HG02840 (cell line): ENCODE data around the gene RHBDD2.
"Not testable (repeated sequence)": the region's sequence is repeated elsewhere in the genome, so short reads cannot be mapped to it uniquely, and the experiment has no call there.

Experiments
- ATAC-seq: cut with Tn5 transposase; IDR thresholded peaks from one replicate; pipeline ENCODE4 v1.9.1; 2021; ENCODE audit warnings: mild to moderate bottlenecking, moderate library complexity, moderate number of reproducible peaks; ENCODE audit not compliant: unreplicated experiment, low FRiP score

The RHBDD2 gene

GRCh38 chr7:75864251-75864650, 14.6 kb upstream of the RHBDD2 start:
- not testable (repeated sequence) for ATAC-seq

DNA sequence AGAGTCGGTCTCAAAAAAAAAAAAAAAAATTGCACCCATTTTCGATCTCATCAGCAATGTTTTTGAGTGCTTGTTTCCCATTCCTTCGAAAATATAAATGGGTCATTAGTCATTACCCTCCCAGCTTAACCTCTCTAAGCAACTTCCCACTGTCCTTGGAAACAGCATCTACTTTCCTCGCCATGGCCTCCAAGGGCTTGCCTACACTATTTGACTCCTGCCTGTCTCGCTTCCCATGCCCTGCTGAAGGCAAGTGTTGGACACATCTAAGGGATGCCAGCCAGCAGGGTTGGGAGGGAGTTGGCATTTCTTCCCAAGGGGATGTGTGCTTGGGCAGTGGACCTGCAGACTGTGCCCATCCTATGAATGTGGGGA, 12.7 kb upstream of the RHBDD2 start:
- no peak for ATAC-seq

- no peak for ATAC-seq
These were observed 12.1 kb upstream of the RHBDD2 start for GRCh38 chr7:75866489-75867389.

GRCh38 chr7:75867390-75867717, 11.5 kb upstream of the RHBDD2 start:
- no peak for ATAC-seq

DNA sequence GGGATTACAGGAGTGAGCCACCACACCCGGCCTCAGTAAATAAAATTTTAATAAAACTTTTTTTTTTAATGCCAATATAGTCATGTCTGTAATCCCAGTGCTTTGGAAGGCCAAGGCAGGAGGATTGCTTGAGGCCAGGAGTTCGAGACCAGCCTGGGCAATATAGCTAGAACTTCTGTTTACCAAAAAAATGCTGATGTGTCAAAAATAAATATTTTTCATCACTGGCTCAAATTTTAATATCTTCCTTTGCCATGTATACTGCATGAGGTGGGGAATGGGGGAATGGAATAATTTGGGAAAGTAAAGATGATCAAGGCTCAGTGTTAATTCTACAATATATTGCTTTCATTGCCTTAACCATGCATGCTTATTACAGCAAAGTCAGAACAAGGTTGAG, 10.7 kb upstream of the RHBDD2 start:
- ATAC-seq, result no peak

- no peak for ATAC-seq
These were observed 9.0 kb upstream of the RHBDD2 start for GRCh38 chr7:75869776-75870379.

DNA sequence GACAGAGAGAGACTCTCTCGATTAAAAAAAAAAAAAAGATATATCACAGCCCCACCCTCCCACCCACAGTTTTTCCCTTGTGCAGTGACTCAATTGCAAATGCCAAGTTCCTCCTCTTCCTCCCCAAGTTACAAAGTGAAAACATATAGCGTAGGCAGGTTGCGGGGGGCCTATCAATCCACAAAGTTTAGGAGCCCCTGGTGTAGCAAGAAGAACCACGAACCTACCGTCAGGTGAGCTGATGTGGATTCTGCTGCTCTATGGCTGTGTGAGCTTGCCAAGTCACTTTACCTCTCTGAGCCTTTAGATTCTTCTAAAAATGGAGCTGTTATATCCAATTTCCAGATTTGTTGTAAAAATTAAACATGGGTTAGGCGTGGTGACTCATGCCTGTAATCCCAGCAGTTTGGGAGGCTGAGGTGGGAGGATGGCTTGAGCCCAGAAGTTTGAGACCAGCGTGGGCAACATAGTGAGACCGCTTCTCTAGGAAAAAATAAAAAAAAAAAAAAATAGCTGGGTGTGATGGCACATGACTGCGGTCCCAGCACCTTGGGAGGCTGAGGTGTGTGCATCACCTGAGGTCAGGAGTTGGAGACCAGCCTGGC, 8.2 kb upstream of the RHBDD2 start:
- ATAC-seq, result no peak

- ATAC-seq, result no peak
These were observed 6.6 kb upstream of the RHBDD2 start for GRCh38 chr7:75872073-75872782.

DNA sequence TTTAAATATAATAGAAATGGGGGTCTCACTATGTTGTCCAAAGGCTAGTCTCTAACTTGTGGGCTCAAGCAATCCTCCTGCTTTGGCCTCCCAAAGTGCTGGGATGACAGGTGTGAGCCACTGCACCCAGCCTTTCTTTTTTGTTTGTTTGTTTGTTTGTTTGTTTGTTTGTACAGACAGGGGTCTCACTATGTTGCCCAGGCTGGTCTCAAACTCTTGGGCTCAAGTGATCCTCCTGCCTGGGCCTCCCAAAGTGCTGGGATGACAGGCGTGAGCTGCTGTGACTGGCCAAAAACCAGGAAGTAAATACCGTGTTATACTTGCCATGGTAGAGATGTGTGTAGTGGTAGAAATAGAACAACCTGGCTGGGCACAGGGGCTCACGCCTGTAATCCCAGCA, 4.7 kb upstream of the RHBDD2 start:
- ATAC-seq, result not testable (repeated sequence)

DNA sequence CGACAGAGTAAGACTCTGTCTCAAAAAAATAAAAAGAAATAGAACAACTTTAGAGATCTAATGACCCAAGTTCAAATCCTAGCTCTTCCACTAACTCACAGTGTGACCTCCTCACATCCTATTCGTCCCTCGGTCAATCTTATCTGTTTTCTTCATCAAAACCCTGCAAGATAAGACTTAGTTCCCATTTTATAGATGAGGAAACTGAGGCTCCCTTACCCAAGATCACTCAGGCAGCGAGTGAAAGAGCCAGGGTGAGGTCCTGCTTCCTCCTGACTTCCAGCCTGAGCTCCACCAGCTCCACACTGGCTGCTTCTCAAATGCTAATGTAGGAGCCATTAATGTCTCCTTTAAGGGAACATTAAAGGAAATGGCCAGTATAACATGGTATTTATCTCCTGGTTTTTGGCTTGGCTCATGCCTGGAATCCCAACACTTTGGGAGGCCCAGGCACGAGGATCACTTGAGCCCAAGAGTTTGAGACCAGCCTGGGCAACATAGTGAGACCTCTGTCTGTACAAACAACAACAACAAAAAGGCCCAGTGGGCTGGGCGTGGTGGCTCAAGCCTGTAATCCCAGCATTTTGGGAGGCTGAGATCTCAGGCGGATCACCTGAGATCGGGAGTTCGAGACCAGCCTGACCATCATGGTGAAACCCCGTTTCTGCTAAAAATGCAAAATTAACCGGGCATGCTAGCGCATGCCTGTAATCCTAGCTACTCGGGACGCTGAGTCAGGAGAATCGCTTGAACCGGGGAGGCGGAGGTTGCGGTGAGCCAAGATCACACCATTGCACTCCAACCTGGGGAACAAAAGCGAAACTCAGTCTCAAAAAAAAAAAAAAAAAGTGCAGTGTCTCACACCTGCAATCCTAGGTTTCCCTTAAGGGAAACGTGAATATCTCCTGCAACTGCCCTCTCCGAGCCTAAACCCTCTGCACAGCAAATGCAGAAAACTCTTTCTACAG, 3.4 kb upstream of the RHBDD2 start:
- ATAC-seq, result no peak

DNA sequence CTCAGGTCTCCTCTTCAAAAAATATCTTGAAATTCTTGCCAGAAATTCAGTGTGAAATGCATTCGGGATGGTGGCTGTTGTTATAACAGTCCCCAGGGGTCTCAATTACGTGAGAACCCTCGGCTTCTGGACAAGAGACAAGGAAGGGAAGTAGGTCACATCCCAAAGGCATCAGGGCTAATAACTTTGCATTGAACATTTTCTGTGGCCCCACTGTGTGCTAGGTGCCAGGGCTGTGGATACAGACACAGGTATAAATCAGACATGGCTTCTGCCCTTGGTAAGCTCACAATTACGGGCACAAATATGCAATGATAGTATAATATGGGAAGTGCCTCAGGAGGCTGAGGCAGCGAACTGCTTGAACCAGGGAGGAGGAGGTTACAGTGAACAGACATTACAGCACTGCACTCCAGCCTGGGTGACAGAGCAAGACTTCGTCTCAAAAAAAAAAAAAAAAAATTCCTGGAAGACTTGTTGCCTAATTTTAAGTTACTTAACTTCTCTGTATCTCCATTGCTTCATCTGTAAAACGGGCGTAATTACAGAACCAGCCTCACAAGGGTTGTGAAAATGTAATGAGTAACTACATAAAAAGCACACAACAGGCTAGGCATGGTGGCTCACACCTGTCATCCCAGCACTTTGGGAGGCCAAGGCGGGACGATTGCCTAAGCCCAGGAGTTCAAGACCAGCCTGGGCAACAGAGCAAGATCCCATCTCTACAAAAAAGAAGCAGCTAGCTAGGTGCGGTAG, 2.5 kb upstream of the RHBDD2 start:
- ATAC-seq, result no peak

GRCh38 chr7:75878312-75878768, 494 bp upstream of the RHBDD2 start:
- no peak for ATAC-seq

- ATAC-seq, result no peak
These were observed 944 bp downstream of the RHBDD2 start for GRCh38 chr7:75879771-75880184.

DNA sequence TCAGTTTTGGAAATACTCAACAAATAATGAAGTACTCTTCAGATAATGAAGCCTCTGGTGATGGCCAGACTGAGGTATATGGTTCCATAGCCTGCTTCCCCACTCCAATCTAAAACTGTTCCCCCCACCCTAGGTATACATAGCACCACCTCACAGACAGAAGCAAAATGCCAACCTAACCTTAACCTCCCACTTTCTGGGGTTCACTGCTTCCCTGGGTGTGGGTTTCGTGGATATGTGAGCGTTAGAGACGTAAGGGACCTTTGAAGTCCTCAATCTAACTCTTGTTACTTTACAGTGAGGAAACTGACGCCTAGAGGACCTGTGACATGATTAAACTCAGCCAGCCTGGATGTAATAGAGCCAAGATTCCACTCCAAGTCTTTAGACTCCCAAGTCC, 1.4 kb downstream of the RHBDD2 start:
- ATAC-seq, result no peak

GRCh38 chr7:75881436-75882095, 2.7 kb downstream of the RHBDD2 start:
- no peak for ATAC-seq

GRCh38 chr7:75883265-75883824, 4.5 kb downstream of the RHBDD2 start:
- ATAC-seq, result not testable (repeated sequence)

DNA sequence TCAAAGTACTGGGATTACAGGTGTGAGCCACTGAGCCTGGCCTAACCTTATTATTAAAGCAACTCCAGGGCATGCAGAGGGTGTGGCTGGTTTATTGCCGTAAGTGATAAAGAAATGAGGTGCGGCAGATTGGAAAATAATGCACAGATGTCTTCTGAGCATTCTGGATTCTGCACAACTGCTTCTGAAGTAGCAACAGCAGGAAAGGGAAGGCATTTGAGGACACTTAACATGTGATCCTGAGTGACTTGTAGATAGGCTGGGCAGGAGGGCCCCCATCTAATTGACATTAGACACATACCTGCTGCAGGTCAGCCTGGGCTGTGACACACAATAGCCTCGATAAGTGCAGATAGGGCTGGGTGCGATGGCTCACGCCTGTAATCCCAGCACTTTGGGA, 5.6 kb downstream of the RHBDD2 start:
- ATAC-seq, result no peak

GRCh38 chr7:75885036-75885435, 6.2 kb downstream of the RHBDD2 start:
- ATAC-seq, result no peak
